CD4-positive, alpha-beta T cell treated with Interleukin-6 at 100 ng/mL for 8 hours (primary cell): ENCODE data around the gene SP5.
"Not testable (repeated sequence)": the region's sequence is repeated elsewhere in the genome, so short reads cannot be mapped to it uniquely, and the experiment has no call there.

Source experiments
- DNase-seq: peaks from one replicate; pipeline ENCODE4 v3.0.0-alpha.2; 2020; ENCODE audit warnings: mixed read lengths, low spot score

Gene SP5

DNA sequence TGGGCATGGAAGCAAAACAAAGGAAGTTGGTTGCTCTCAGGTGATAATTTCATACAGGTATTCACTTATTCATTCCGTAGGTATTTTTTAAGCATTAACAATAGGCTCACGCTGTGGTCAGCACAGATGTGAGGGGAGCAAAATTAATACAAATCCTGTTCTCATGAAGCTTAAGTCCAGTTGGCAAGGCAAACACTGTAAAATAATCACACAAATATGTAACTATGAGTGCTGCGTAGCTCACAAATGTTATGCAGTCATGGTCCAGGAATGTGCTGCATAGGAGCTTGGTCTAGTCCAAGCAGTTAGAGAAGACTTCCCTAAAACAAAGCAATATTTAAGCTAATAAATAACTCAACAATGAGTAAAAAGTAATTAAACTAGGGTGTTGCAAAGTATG, 23.9 kb downstream of the SP5 start:
- no peak for DNase-seq

DNA sequence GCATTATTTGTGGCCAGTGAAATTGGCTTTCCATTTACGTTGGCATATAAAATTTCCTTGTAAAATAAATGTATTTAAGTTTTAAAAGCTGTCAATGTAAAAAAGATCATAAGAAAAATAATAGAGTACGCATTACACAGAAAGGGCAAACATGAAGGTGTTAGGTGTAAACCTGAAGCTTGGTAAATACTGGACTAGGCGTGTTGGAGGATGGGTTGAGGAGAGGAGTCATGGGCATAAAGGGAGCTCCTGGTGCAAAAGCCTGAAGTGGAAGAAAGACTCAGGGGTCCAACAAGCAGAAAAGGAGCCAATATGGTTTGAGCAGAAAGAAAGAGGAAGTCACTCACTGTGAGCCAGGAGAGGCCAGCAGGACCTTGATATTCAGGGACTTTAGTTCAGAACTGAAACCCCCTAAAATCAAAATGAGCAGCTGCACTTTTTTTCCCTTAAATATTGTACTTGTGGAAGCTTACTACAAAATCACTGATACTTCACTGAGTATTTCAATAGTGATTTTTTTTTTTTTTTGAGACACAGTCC, 24.4 kb downstream of the SP5 start:
- no peak for DNase-seq

DNA sequence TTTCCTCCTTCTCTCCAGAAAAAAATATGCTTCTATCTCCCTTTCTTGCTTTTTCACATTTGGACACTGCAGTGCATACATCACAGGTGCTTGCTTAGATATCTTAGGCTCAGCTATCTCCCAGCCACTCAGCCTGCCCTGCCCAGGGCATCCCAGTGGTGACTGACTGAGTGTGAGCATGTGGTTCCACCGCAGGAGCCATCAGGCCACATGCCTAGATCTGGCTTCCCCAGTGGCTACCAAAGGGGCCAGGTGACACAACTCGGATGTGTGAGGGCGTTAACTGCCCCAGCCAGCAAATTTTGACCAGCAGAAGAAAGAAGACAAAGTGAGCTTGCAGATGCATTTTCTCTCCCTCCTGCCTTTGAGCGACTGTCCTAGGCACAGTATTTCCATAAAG, 25.5 kb downstream of the SP5 start:
- no peak for DNase-seq

DNA sequence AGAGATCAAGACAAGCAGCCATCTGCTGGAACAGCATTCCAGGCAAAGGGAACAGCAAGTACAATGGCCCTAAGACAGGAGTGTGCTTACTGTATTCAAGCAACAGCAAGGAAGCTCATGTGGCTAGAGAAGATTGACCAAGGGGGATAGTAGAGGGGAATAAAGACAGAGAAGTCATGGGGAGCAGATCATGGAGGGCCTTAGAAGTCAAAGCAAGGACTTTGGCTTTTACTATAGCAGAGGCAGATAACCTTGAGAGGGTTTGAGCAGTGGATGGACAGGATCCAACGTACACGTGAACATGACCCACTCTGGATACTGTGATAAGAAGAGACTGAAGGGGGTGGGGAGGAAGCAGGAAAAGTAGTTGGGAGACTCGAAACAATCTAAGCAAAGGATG, 26.9 kb downstream of the SP5 start:
- no peak for DNase-seq

DNA sequence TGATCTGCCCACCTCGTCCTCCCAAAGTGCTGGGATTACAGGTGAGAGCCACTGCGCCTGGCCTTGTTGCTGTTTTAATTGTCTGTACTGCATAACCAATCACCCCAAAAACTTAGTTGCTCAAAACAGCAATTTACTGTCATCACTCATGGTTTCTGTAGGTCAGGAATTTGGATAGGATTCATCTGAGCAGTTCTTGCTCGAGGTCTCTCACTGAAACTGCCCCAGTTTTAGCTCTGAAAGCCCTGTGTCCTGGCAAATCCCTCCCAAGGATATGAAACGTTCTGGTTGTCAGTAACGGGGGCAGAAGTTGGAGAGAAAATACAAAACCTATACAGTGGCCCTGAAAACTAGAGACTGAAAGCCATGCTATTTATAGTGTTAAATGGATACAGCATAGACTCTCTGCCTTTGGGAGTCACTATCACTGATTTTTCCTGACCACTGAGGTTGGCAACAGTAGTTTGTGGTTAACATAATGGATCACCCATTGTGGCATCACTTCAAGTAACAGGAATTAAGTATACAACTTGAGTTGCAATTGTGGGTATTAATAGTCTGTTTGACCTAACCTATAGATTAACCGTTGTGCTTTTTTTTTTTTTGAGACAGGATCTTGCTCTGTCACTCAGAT, 27.9 kb downstream of the SP5 start:
- no peak for DNase-seq

DNA sequence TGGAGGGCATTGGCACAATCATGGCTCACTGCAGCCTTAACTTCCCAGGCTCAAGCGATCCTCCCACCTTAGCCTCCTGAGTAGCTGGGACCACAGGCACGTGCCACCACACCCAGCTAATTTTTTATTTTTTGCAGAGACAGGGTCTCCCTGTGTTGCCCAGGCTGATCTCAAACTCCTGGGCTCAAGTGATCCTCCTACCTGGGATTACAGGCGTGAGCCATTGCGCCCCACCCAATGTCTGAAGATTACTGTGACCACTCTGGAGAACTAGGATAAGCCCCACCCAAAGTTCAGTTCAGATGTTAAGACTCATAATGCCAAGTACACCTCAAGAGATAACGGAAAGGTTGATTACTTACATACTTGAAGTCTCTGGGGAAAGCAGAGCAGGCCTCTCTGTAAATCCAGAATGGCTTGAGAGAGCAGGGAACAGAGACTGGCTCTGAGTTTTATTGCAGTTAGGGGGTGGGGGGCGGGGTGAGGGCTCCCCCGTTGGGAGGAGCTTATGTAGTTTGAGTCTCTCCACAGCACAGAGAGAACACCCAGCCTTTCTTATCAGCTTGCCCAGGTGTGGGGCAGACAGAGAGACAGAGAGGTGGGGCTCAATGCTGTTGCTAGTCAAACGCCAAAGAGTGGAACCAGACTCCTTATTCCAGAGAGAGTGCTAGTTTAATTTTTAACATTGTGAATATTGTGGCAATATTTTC, 28.5 kb downstream of the SP5 start:
- no peak for DNase-seq

DNA sequence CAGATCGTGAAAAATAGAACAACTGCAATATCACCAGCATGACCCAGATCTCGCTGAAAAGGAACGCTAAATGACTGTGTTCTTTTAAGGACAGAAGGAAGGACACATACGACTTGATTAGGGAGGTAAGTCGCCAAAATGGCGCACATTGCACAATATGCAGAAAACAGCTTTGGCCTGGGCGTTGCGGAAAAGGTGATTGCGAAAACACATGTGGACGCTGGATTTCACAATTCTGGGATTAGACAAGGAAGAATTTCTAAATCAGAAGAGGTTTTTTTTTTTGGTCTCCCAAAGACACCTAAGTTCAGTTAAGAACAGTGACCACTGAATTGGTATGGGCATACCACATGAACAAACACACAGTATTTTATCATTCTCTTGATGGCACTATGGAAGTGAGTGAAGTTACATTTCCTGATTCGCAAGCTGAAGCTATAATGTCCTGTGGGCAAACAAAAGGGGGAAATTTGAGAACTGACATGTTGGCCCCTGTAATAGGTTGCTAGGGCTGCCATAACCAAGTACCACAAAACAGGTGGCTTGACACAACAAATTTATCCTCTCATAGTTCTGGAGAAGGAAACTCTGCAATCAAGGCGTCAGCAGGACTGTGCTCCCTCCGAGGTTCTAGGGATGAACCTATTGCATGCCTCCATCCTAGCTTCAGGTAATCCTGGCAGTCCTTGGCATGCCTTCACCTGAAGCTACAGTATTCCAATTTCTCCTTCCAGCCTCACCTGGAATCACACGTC, 29.3 kb downstream of the SP5 start:
- DNase-seq = no peak

DNA sequence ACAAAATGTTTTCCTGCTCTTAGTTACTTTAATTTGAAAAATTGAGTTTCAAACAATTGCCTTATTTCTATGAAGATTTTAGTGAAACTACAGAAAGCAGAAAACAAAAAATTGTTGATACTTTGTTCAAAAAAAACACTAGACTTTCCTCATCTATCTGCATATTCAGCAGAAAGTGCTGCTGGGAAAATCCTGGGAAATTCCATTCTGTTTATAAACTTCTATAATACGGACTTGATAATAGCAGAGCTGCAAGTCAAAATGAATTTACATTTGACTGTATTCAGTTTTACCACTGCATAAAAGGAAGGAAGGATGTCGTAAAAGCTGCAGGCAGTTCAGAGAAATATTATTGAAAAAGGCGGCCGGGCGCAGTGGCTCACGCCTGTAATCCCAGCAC, 30.2 kb downstream of the SP5 start:
- DNase-seq = no peak

DNA sequence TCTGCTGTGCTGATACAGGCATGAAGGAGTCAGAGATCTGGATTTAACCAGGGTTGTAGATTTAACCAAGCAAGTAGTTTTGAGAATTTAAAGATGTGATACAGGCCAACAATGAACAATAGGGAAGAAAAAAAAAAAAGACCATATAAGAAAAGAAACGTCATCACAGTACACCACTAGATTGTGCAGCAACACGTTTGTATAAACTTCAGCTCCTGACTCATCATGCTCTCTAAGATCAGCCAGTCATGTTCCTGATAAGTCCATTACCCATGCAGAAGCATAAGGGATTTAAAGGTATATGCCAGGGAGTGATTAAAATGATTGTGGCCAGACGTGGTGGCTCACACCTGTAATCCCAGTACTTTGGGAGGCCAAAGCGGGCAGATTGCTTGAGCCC, 32.8 kb downstream of the SP5 start:
- DNase-seq = no peak

DNA sequence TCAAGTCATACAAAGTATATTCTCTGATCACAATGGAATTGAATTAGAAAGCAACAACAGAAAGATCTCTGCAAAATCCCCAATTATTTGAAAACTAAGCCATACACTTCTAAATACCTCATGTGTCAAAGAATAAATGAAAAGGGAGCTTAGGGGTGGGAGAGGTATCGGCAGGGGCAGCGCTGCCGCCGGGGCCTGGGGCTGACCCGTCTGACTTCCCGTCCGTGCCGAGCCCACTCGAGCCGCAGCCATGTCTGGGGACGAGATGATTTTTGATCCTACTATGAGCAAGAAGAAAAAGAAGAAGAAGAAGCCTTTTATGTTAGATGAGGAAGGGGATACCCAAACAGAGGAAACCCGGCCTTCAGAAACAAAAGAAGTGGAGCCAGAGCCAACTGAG, 36.4 kb downstream of the SP5 start:
- DNase-seq = not testable (repeated sequence)

DNA sequence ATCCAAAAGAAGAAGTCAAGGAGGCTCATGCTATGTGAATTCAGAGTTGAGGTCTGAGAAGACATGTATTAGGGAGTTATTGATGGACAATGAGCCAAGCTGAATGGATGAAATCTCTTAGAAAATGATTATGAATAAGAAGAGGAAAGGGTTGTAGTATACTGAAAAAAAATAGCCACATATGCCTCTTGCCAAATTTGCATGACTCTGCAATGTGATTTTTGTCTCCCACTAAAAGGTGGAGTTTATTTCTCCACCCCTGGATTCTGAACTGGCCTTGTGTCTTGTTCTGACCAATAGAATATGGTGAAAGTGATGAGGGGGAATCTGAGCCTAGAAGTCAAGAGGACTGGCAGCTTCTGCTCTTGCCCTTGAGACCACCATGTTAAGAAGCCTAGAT, 46.4 kb downstream of the SP5 start:
- no peak for DNase-seq

DNA sequence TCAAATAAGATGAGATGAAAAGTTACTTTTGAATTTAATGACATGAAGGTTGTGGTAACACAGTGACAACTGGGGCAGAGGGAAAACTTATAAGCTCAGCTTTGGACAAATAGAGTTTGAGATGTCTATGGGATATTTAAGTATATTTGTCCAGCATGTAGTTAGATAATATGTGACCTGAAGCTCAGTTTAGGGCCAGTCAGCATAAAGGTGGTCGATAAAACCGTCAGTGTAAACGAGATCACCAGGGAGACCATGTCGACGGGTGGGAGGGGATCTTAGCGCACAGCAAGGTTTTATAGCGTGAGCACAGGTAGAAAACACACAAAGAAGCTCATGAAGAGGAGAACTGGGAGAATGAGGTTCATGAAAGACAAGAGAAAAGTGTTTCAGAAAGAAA, 47.6 kb downstream of the SP5 start:
- no peak for DNase-seq

DNA sequence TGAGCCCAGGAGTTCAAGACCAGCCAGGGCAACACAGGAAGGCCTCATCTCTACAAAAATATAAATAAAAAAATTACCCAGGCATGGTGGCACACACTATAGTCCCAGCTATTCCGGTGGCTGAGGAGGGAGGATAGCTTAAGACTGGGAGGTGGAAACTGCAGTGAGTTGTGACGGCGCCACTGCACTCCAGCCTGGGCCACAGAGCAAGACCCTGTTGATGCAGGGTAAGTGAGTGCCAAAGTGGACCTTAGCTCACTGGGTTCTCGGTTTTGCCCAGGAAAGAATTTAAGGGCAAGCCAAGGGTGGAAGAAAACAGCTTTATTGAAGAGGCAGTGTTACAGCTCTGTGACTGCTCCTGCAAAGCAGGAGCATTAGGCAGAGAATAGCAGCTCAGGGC, 48.1 kb downstream of the SP5 start:
- no peak for DNase-seq

DNA sequence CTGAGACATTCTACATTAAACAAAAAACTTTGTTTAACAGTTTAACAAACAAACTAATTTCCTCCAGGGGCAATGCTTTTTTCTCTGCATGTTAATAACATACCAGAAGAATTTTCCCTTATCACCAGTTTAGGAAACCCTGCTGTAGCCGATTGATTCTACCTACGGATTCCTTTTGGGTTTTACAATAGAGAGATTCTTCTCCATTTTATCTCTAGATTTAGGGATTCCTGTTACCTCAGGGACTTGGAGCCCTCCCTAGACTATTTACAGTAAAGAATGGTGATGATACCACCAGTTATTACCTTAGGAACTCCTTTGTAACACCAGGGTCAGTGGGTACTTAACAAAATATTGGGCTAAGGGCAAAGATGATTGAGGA, 49.7 kb downstream of the SP5 start:
- no peak for DNase-seq

DNA sequence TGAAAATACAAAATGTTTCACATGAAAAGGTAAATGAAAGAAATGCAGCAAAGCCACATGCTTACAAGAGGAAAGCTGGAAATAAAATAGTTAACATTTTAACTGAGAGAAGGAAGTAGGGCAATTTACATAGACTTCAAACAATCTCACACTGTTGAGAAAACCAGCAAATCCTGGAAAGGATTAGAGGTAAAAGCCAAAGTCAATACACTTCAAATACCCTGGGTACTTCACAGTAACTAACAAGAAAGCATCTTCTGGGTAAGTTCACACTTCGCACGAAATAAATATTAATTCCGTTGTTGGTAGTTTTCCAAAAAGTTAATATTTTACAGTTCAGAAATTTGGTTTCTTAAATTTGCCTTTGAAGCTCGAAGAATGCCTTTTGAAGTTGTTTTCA, 51.6 kb downstream of the SP5 start:
- no peak for DNase-seq
